RKO (cell line): ENCODE data around the gene TP53.
A peak's percentile ranks its signal among the peaks of the same experiment; 100 is the strongest.
"Not testable (repeated sequence)": the region's sequence is repeated elsewhere in the genome, so short reads cannot be mapped to it uniquely, and the experiment has no call there.

Source experiments
- DNase-seq: peaks from one replicate; pipeline ENCODE4 v3.0.0-alpha.2; 2016; ENCODE audit warnings: low spot score

Gene TP53

DNA sequence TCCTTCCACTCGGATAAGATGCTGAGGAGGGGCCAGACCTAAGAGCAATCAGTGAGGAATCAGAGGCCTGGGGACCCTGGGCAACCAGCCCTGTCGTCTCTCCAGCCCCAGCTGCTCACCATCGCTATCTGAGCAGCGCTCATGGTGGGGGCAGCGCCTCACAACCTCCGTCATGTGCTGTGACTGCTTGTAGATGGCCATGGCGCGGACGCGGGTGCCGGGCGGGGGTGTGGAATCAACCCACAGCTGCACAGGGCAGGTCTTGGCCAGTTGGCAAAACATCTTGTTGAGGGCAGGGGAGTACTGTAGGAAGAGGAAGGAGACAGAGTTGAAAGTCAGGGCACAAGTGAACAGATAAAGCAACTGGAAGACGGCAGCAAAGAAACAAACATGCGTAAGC lies 12.4 kb downstream of the TP53 start:
- DNase-seq = no peak

DNA sequence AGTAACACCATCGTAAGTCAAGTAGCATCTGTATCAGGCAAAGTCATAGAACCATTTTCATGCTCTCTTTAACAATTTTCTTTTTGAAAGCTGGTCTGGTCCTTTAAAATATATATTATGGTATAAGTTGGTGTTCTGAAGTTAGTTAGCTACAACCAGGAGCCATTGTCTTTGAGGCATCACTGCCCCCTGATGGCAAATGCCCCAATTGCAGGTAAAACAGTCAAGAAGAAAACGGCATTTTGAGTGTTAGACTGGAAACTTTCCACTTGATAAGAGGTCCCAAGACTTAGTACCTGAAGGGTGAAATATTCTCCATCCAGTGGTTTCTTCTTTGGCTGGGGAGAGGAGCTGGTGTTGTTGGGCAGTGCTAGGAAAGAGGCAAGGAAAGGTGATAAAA lies 14.1 kb downstream of the TP53 start:
- no peak for DNase-seq

DNA sequence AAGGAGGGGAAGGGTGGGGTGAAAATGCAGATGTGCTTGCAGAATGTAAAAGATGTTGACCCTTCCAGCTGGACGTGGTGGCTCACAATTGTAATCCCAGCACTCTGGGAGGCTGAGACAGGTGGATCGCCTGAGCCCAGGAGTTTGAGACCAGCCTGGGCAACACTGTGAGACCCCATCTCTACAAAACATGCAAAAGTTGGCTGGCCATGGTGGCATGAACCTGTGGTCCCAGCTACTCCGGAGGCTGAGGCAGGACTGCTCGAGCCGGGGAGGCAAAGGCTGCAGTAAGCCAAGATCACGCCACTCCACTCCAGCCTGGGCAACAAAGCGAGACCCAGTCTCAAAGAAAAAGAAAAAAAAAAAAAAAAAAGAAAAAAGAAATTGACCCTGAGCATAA lies 18.8 kb downstream of the TP53 start:
- DNase-seq = no peak

DNA sequence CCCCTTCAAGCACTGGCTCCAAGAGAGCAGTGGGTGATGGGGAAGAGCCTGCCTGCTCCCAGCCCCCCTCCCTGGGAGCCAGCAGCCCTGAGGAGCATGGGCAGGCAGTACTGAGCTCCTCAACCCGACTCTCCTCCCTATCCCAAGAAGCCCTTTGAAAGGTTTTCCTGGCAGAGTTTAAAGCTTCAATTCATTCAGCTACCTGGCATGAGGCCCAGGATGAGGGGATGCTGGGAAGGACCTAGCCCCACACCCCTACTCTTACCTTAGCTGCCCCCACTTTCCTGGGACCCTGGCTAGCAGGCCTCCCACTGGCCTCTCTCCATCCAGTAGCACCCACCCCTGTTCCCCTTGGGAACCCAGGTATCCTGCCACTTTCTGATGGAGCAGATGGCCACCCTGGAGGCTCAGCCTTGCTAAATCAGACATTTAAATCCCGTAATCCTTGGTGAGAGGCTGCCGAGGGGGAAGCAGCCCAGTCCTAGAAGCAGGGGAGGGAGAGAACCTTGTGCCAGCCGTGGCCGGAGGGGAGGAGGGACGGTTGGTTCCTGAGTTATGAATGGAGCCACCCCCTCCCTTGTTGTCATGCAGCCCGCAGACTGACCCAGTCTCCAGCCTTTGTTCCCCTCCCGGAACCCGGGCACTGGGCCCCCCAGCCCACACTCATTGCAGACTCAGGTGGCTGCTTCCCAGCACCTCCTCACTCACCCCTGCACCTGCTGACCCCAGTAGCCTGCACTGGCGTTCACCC lies 19.5 kb downstream of the TP53 start:
- no peak for DNase-seq

DNA sequence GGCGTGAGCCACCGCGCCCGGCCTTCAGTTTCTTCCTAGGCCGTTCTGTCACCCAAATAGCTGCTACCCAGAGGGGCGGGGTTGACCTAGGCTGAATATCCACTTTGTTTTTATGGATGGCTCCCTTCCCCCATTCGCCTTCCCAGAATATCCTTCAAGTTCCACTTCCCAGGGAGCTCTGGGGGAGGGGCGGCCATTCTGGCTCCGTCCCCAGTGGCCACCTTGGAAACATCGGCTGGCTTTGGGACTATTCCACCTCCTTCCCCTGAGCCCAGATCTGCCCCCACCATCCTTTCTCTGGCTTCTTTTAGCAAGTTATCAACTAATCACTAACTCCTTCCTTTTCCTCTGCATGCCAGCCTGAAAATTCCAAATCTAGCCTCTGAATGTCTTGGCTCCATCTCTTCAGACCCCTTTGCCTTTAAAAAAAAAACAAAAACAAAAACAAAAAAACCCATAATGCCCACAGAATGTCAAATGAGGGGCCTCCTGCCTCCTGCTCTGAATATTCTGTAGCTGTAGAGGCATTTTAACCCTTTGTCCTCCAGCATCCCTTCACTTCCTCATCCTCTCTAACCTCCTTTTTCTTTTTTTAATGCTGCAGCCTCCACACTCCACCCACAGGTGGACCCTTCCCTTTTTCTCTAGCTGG lies 30.2 kb downstream of the TP53 start:
- DNase-seq = no peak

DNA sequence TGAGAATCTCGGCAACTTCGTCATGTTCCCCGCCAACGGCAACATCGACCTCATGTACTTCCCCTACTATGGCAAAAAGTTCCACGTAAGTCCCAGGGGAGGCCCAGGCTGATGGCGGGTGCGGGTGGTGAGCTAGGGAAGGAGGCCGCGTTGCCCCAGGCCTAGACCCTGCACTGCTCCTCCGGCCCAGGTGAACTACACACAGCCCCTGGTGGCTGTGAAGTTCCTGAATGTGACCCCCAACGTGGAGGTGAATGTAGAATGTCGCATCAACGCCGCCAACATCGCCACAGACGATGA lies 31.8 kb downstream of the TP53 start:
- DNase-seq = no peak

DNA sequence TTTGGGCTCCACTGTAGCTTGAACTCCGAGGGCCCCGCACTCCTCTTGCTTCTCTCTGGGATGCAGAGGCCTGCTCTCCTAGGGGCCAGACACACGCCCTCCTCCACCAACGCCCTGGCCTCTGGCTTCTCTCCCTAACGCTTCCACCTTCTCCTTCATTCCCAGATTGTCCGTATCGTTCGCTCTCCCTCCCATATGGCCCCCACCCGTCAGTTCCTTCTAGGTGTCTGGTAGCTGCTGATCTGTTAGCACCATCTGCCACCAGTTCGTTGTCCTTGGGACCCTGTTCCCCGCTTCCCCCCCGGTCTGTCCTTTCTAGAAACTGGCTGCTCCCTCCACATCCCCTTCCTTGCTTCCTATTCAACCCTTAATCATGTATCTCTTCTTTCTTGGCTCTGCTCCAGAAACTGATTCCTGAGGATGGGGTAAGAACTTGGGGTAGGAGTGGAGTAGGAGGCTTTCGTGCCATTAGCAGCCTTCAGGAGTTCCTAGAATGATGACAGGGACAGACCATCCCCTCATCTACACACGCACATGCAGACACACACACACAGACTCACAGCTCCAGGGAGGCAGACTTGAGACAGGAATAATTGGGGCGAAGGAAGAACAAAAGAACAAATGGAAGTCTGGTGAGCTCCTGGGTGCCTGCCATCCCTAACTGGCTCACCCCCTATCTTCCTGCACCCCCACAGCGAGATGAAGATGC lies 32.3 kb downstream of the TP53 start:
- no peak for DNase-seq

DNA sequence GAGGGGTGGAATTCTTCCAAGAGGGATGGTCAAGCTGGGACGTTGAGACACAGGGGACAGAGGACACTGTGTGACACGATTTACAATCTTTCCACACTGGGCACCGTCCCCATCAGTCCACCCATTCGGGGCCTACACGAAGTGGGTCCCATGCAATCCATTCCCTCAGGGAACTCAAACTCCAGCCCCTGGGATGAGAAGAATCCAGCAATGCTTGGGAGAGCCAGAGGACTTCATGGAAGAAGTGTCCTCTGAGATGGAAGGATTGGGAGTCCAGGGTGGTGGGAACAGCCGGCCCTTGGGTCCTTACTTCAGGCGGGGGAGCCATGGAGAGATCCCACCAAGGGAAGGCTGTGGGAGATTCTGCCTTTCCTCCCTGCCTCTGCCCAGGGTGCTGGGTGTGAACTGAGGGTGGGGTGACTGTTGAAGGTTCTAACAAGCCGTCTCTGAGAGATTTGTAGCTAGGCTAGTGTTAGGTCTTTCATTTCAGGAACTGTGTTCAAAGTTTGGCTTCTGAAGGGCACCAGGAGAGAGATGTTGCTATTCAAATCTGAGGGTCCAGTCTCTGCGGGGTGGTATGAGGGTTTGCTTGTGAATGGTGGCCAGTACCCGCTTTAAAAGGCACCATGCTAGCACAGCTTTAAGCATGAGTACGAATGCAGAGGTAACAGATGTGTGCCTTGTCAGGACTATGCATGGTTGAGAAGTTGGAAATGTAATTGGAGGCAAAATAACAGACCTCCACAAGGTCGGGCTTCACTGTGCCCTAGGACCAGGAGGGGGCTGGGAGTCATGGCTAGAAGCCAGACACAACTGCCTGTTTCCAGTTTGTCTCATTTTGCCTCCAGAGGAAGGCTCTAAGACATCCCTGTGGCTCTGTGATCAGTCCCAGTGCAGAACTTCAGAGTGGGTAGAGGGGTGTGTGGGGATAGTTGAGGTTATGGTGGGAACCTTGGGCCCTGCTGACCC lies 34.6 kb downstream of the TP53 start:
- DNase-seq = no peak

DNA sequence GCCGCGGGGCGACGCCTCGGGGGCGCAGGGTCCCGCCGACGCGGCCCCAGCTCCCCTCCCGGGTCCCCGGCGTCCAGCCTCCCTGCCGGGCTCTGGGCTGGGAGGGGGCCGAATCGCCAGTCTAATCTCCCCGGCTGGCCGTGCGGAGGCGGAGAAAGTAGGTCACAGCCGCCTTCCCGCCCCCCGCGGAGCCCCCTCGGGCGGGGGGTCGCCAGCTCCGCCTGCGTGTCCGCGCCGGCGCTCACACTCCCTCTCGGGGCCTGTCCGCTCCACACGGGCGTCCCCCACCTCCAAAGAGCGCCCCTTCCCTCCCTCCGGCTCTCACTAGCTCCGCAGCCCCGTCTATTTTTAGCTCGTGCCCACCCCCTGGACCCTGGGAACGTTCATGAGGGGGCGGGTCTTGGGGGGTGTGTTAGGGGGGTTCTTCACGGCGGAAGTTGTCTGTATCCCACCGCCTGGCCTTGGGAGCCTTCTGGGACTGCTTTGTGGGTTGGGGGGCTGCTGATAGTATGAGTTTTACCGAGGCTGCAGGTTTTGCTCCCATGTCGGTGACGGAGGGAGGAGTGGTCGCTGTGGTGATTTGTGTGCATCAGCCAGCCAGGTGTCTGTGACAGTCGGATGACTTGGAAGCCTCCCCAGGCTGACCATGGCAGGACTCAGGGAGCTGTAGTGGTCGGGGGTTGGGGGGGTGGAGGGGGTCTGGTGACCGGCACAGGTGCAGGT lies 35.5 kb downstream of the TP53 start:
- DNase-seq = no peak

DNA sequence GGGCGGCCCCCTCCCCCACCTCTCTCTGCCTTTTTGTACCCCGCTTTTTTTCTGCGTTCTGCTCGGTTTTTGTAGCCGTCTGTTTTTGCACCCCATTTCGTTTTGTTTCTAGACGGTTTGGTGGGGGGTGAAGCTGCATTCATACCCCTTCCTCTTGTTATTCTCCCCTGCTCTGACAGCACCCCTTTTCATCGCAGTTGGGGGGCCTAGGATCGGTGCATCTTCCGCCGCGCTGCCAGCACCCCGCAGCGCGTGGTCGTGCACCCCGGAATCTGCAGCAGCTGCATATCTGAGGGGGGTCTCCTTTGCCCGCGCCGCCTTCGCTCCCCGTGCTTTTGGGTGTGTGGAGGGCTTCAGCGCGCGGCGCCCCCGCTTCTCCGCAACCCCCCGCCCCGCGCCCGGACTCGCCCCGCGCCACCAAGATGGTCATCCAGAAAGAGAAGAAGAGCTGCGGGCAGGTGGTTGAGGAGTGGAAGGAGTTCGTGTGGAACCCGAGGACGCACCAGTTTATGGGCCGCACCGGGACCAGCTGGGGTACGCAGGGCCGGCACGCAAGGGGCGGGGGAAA lies 36.1 kb downstream of the TP53 start:
- no peak for DNase-seq

DNA sequence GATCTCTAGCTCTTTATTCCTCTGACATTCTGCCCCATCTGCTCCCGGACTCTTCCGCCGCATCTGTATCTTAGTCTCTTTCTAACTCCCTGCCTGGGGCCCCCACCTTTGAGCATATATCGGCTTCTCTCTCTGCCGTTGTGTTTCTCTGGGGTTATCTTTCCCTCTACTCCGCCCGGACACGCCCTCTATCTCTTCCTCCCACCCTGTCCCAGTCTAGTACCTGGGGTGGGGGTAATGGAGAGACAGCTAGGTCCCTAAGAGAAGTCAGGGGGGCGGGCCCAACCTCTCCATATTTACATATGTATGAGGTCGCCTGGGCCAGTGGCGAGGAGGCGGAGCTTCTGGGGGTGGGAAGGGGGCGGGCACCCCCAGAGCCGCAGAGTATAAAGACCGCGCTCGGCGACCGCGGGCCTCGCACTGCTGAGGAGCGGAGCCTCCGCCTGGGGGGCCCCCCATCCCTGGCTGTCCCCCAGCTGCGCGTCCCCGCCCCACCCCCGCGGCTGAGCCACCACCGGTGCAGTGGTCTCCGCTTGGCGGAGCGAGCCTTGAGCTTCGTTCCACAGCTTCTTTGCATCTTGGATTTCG lies 36.7 kb downstream of the TP53 start, which contains the start of gene ATP1B2:
Gene ATP1B2, plus strand, starts transcription at position 418 of the 588 bp plus-strand sequence. CDS start 593 bp downstream, outside the sequence.
- DNase-seq = no peak

DNA sequence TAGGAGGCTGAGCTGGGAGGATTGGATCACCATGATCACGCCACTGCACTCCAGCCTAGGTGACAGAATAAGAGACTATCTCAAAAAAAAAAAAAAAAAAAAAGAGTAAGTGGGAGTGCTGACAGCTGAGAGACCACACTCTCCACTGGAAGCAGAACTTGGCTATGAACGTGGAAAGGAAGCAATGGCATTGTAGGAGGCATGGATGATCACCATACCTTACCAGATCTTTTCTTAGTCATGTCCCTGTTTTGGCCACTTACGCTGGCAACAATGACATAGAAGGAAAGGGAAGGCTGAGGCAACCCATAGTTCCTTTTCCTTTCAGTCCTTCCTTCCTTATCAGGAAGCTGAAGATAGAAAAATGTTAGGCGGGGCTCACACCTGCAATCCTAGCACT lies 40.3 kb downstream of the TP53 start:
- no peak for DNase-seq

DNA sequence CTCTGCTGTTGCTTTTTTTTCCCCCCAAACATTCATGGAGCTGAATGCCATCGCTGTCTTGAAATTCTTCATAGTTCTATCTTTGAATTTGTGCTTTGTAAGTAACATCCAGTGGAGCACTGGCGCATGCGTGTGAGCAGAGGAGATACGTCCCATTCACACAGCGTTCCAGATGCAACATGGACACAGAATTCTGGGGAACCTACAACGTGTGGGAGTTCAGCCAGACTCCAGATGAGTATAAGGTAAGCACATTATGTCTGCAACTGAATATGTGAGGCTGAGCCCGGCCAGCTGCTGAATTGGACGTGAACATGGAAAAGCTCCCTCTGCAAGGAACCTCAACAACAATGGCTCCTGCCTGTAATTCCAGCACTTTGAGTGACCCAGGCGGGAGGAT lies 40.8 kb downstream of the TP53 start:
- no peak for DNase-seq

DNA sequence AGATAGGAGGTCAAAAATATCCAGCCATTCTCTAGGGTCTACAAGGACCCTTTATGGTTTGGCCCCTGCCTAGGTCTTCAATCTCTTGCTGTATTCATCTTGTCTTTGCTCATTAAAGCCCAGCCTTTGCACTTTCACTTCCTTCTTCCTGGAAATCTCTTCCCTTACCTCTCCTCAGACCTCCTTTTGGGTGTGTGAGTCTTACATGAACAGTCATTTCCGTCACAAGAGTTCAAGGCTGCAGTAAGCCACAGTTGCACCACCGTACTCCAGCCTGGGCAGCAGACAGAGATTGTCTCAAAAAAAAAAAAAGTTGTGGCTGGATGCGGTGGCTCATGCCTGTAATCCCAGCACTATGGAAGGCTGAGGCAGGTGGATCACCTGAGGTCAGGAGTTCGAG lies 42.5 kb downstream of the TP53 start:
- no peak for DNase-seq

DNA sequence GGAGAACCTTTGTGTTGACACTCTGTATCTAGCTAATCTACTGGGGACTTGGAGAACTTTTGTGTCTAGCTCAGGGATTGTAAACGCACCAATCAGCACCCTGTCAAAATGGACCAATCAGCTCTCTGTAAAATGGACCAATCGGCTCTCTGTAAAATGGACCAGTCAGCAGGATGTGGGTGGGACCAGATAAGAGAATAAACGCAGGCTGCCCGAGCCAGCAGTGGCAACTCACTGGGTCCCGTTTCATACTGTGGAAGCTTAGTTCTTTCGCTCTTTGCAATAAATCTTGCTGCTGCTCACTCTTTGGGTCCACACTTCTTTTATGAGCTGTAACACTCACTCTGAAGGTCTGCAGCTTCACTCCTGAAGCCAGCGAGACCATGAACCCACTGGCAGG lies 45.7 kb downstream of the TP53 start:
- not testable (repeated sequence) for DNase-seq

DNA sequence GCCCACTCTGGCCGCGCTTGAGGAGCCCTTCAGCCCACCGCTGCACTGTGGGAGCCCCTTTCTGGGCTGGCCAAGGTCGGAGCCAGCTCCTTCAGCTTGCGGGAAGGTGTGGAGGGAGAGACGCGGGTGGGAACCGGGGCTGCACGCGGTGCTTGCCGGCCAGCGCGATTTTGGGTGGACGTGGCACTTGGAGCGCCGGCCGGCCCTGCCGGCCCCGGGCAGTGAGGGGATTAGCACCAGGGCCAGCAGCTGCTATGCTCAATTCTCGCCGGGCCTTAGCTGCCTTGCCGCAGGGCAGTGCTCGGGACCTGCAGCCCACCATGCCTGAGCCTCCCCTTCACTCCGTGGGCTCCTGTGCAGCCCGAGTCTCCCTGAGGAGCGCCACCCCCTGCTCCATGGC lies 46.5 kb downstream of the TP53 start:
- DNase-seq = no peak

DNA sequence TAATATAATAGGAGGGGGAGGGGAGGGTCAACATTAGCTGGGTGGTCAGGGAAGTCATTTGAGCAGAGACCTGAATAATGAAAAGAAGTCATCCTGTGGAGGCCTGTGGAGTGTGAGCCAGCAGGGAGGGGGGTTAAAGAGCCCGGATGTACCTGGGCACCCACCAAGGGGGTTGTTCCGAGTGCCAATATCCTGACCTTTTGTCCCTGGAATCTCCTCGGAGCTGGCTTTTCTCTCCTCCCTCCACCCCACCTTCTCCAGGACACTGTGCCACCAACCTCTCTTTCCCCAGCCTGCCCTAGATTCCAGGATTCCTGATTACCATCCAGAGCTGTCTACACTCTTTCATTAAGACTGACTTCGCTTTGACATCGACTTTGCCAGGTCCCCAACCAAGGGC lies 51.1 kb downstream of the TP53 start:
- DNase-seq = no peak

DNA sequence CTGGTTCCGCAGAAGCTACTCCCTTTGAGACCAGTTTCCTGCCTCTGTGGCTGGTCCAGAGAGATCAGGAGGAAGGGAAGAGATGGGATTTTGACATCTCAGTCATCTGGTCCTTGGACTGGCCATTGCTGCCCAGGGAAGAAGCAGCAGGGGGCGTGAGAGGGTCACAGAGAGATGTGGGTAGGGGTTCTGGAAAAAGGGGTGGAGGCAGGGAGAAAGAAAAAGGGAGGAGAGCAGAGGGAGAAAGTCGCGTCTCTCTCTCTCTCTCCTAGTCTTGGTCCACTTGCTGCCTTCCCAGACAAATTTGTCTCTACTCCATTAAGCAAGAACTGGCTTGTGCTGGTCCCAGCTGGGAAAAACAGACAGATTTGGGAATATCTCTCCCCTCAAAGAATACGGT lies 52.9 kb downstream of the TP53 start:
- DNase-seq = no peak

DNA sequence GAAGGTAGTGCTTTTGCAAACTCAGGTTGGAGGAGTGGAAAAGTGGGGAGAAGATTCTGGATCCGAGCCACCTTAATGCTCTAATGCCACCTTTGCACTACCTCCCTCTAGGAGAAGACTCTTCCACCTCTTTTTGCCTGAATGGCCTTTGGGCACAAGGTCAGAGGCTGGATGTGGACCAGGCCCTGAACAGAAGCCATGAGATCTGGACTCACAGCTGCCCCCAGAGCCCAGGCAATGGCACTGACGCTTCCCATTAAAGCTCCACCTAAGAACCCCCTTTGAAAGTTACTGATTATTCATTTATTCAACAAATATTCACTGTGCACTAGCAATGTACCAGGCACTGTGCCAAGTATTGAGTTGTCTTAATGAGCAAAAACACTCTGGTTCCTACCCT lies 54.2 kb downstream of the TP53 start:
- no peak for DNase-seq

DNA sequence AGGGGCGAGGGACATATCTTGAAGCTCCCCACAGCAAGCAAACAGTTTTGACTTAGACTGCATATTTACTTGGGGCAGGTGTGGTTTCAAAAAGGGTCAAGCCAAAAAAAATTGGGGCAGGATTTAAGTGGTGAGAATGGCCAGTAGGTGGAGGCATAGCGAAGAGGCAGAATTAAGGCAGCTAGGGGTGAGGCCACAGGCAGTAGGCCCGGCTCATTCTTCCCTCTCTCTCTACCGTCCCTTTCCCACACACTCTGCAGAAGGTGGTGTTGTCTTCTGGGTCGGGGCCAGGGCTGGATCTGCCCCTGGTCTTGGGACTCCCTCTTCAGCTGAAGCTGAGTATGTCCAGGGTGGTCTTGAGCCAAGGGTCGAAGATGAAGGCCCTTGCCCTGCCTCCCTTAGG lies 54.8 kb downstream of the TP53 start:
- DNase-seq = peak; percentile 58
